ENCODE data around the gene SYNPO2. TPM values are rescaled to one million over a fixed set of nuclear protein-coding genes. Genes with fewer than 3 reads are reported as not detected.

The SYNPO2 gene
- total and polyA plus RNA-seq, 10 of the 15 experiments (the other 5 are each of a cell fraction or from before 2014, with no cell fraction given) = 0.04 to 0.34 (median 0.28) TPM

DNA sequence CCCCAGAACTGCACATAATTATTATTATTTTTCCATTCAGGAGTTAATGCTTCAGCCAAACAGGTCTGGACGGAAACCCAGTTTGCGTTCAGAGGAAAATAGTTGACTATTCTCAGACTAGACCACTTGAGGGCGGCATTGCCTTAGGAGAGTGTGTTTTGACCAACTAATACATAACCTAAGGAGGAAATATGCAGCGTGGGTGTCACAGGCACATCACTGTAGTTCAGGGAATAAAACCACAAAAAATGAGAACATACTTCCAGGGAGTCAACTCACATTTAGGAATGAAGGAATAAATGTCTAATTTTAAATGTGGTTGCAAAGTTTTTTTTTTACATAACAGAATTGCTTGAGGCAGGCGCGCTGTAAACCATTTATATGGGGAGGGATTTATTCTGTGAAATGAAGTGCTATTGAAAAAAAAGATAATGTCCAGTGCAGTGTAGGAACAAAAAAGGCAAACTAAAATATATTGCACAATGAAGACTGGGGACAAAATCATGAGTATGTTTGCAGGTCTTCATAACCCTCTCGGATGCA, 93.3 kb downstream of the SYNPO2 start (continued):
- TF ChIP-seq, protein P1, sequence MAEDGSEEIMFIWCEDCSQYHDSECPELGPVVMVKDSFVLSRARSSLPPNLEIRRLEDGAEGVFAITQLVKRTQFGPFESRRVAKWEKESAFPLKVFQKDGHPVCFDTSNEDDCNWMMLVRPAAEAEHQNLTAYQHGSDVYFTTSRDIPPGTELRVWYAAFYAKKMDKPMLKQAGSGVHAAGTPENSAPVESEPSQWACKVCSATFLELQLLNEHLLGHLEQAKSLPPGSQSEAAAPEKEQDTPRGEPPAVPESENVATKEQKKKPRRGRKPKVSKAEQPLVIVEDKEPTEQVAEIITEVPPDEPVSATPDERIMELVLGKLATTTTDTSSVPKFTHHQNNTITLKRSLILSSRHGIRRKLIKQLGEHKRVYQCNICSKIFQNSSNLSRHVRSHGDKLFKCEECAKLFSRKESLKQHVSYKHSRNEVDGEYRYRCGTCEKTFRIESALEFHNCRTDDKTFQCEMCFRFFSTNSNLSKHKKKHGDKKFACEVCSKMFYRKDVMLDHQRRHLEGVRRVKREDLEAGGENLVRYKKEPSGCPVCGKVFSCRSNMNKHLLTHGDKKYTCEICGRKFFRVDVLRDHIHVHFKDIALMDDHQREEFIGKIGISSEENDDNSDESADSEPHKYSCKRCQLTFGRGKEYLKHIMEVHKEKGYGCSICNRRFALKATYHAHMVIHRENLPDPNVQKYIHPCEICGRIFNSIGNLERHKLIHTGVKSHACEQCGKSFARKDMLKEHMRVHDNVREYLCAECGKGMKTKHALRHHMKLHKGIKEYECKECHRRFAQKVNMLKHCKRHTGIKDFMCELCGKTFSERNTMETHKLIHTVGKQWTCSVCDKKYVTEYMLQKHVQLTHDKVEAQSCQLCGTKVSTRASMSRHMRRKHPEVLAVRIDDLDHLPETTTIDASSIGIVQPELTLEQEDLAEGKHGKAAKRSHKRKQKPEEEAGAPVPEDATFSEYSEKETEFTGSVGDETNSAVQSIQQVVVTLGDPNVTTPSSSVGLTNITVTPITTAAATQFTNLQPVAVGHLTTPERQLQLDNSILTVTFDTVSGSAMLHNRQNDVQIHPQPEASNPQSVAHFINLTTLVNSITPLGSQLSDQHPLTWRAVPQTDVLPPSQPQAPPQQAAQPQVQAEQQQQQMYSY (CRISPR knock-in tag; IDR thresholded peaks at IDR 0.05) = no peak
- TF ChIP-seq, protein P2, sequence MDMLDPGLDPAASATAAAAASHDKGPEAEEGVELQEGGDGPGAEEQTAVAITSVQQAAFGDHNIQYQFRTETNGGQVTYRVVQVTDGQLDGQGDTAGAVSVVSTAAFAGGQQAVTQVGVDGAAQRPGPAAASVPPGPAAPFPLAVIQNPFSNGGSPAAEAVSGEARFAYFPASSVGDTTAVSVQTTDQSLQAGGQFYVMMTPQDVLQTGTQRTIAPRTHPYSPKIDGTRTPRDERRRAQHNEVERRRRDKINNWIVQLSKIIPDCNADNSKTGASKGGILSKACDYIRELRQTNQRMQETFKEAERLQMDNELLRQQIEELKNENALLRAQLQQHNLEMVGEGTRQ (IDR thresholded peaks at IDR 0.05; ENCODE audit: borderline replicate concordance, low read depth, low read length) = no peak
- peak; percentile 41; the same call in 1 of the 2 replicates for TF ChIP-seq RUNX3 (IDR thresholded peaks at IDR 0.05; ENCODE audit: low read length)

DNA sequence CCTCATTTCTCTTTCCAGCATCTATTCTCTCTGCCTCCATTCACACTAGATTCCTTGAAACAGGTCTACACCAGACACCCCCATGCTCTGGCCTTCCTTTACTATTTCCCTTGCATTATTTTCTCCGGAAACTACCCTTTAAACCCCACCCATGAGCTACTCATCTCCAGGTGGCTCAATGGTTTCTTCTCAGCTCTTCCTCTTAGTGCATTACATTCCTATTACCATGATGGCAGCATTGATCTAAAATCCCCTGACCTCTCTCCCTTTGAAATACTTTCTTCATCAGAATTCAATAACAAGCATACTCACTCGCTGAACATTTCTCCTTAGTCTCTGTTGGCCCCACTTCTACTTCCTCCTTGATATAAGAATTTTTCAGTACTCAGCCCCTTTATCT, 94.6 kb downstream of the SYNPO2 start:
- in situ Hi-C loops (cut with MboI) = loop anchor here (5.0 to 10.0 kb wide), 2 partner anchors 309 to 642 kb away; partner anchors contain the start of gene PDE5A
- intact Hi-C loops (cut with micrococcal nuclease; ENCODE audit: unreplicated experiment) = loop anchor here (2.0 to 5.0 kb wide), 4 partner anchors 211 to 1069 kb away; no protein-coding TSS in a partner anchor
- ChIA-PET POLR2A (no interaction called here), SMC1A (ENCODE audit: uncharacterized antibody, unreplicated experiment) (interaction anchor here (1.6 kb wide), 1 partner anchor 1072 kb away, joined by 3 read pairs; no protein-coding TSS in a partner anchor), RAD21 (ENCODE audit: unreplicated experiment) (no interaction called here), CTCF (interaction anchor here (0.5 to 4.8 kb wide), 14 partner anchors 10 to 644 kb away, joined by 3 to 24 read pairs (median 4); no protein-coding TSS in a partner anchor)
- 21% methylated on average over 2 of the region's 2 CpGs for WGBS (ENCODE audit: insufficient coverage, insufficient replicate concordance, low lambda C conversion rate, missing lambda C conversion rate)
- ATAC-seq (no peak), FAIRE-seq (no peak), DNase-seq (ENCODE audit: low read depth, low spot score) (no peak)
- Histone ChIP-seq H3K36me3 (ENCODE audit: control insufficient read depth in 2 of 2, insufficient read depth in 2 of 2, low read length in 1 of 2) (no peaks in the 10 kb centered on the region), H2AFZ (ENCODE audit: control insufficient read depth, low read depth, low read length) (no peak overlapping the region), H3K9ac (ENCODE audit: control insufficient read depth, insufficient read depth, low read length) (no peak overlapping the region), H3K27me3 (replicated peaks in 1 of 2; ENCODE audit: control insufficient read depth in 2 of 2, insufficient read depth in 2 of 2, low read length in 1 of 2) (no peaks in the 10 kb centered on the region), H3K4me1 (ENCODE audit: control insufficient read depth, insufficient read depth, low read length) (no peaks in the 10 kb centered on the region), H3K27ac (ENCODE audit: control insufficient read depth, insufficient read depth) (no peak overlapping the region), H4K20me1 (ENCODE audit: control insufficient read depth, insufficient read depth) (no peaks in the 10 kb centered on the region), H3K9me3 (replicated peaks; ENCODE audit: control insufficient read depth, insufficient read depth, low read length) (no peaks in the 10 kb centered on the region), H3K4me2 (ENCODE audit: control insufficient read depth, insufficient read depth) (no peak overlapping the region), H3K4me3 (no peak overlapping the region), H3K79me2 (ENCODE audit: control insufficient read depth, insufficient read depth, low read length) (no peaks in the 10 kb centered on the region)
- BruUV-seq (replicated peaks) = no TSS peak
- TF ChIP-seq, protein P3, sequence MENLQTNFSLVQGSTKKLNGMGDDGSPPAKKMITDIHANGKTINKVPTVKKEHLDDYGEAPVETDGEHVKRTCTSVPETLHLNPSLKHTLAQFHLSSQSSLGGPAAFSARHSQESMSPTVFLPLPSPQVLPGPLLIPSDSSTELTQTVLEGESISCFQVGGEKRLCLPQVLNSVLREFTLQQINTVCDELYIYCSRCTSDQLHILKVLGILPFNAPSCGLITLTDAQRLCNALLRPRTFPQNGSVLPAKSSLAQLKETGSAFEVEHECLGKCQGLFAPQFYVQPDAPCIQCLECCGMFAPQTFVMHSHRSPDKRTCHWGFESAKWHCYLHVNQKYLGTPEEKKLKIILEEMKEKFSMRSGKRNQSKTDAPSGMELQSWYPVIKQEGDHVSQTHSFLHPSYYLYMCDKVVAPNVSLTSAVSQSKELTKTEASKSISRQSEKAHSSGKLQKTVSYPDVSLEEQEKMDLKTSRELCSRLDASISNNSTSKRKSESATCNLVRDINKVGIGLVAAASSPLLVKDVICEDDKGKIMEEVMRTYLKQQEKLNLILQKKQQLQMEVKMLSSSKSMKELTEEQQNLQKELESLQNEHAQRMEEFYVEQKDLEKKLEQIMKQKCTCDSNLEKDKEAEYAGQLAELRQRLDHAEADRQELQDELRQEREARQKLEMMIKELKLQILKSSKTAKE (IDR thresholded peaks at IDR 0.05; ENCODE audit: low read depth, poor library complexity, severe bottlenecking) = no peak
- no peak for TF ChIP-seq FOS (IDR thresholded peaks at IDR 0.05; ENCODE audit: borderline replicate concordance, extremely low read depth, insufficient read length)
- TF ChIP-seq TBL1XR1 (IDR thresholded peaks at IDR 0.05; ENCODE audit: low read depth, low read length) = no peak
- no peak for TF ChIP-seq FOXK2 (IDR thresholded peaks at IDR 0.05)

All from GM12878 (cell line).